CD4-positive, alpha-beta T cell (primary cell): ENCODE data around the gene AP4E1. TPM values are rescaled to one million over a fixed set of nuclear protein-coding genes. Genes with fewer than 3 reads are reported as not detected.

Experiments used
- ATAC-seq: fragments of 200-7000 bp; cut with Tn5 transposase; one replicate; pipeline ENCODE4 v1.10.0; 2022; ENCODE audit warnings: mild to moderate bottlenecking; ENCODE audit not compliant: poor library complexity
- CTCF ChIA-PET: fragments of 350-600 bp; sonication (Branson Sonifier 250); formaldehyde crosslinking; loops from one replicate; lab custom pipeline; 2021; ENCODE audit warnings: antibody characterized with exemption, inconsistent platforms; lab: Charles Lee
- POLR2A ChIA-PET: fragments of 350-600 bp; sonication (Branson Sonifier 250); formaldehyde crosslinking; loops from one replicate; lab custom pipeline; 2021; ENCODE audit warnings: antibody characterized with exemption, inconsistent platforms; lab: Charles Lee
- DNase-seq, 14 experiments: peaks; one replicate each; pipeline ENCODE4 v3.0.0-alpha.2; 2013 to 2020; ENCODE audit warnings: mixed read lengths in 2 of 14
- H3K27ac ChIP-seq, 2 donors: one replicate each; pipeline versions ENCODE4 v1.5.1 to v1.7.0; 2013; ENCODE audit warnings: low read length in 2 of 2, low read depth in 1 of 2, mild to moderate bottlenecking in 1 of 2
- H3K27me3 ChIP-seq, 2 experiments: 1 replicate in 1 of 2; 2 replicates in 1 of 2; pipeline versions ENCODE4 v1.6.1 to v1.7.0; 2013; ENCODE audit warnings: low read length in 2 of 2, control low read depth in 1 of 2, mild to moderate bottlenecking in 1 of 2, moderate library complexity in 1 of 2; ENCODE audit not compliant: insufficient read depth in 2 of 2, control insufficient read depth in 1 of 2
- H3K36me3 ChIP-seq: one replicate; pipeline ENCODE4 v1.6.1; 2013; ENCODE audit warnings: low read length, control low read depth; ENCODE audit not compliant: insufficient read depth
- H3K4me1 ChIP-seq: one replicate; pipeline ENCODE4 v1.6.1; 2013; ENCODE audit warnings: low read length, control low read depth; ENCODE audit not compliant: insufficient read depth
- H3K4me3 ChIP-seq: one replicate; pipeline ENCODE4 v1.5.1; 2013; ENCODE audit warnings: mild to moderate bottlenecking, low read length, moderate library complexity
- H3K9me3 ChIP-seq, 2 experiments: 1 replicate in 1 of 2; 2 replicates in 1 of 2; pipeline versions ENCODE4 v1.6.1 to v1.7.0; 2013; ENCODE audit warnings: low read length in 2 of 2, mild to moderate bottlenecking in 2 of 2, control low read depth in 1 of 2, moderate library complexity in 1 of 2; ENCODE audit not compliant: control insufficient read depth in 1 of 2, insufficient read depth in 1 of 2
- H3K27ac Mint-ChIP-seq: one replicate; pipeline ENCODE4 v1.8.0; 2020; ENCODE audit warnings: mixed read lengths
- H3K27me3 Mint-ChIP-seq: one replicate; pipeline ENCODE4 v1.8.0; 2021; ENCODE audit warnings: mixed read lengths
- H3K36me3 Mint-ChIP-seq: one replicate; pipeline ENCODE4 v1.8.0; 2021; ENCODE audit warnings: low read depth, mixed read lengths
- H3K4me1 Mint-ChIP-seq: one replicate; pipeline ENCODE4 v1.8.0; 2021; ENCODE audit warnings: low read depth, mixed read lengths
- H3K4me3 Mint-ChIP-seq: one replicate; pipeline ENCODE4 v1.8.0; 2020; ENCODE audit warnings: mild to moderate bottlenecking, mixed read lengths
- H3K9me3 Mint-ChIP-seq: one replicate; pipeline ENCODE4 v1.8.0; 2020; ENCODE audit warnings: mixed read lengths
- intact Hi-C, 2 experiments: fragments of 100-400 bp; cut with DNase I in 1 of 2; cut with micrococcal nuclease in 1 of 2; formaldehyde crosslinking; loops; one replicate each; pipeline versions ENCODE4 v1.15.1 to v1.9.0; 2023 to 2025; cut with DNase I, micrococcal nuclease
- total RNA-seq, 174 experiments: library from RNA in 2 of 174; stranded (reverse) in 2 of 174; gene quantifications; one replicate each; pipeline ENCODE4 v1.2.3 and lab custom pipeline; 2021 to 2026
- TF ChIP-seq, protein P1 (sequence below): fragments of 200-600 bp; IDR thresholded peaks from one replicate; pipeline ENCODE4 v1.8.0; 2022; ENCODE audit warnings: antibody characterized with exemption, mild to moderate bottlenecking

The AP4E1 gene
- total RNA-seq, 2 experiments from 2014 or later: 6.3 to 6.6 TPM

DNA sequence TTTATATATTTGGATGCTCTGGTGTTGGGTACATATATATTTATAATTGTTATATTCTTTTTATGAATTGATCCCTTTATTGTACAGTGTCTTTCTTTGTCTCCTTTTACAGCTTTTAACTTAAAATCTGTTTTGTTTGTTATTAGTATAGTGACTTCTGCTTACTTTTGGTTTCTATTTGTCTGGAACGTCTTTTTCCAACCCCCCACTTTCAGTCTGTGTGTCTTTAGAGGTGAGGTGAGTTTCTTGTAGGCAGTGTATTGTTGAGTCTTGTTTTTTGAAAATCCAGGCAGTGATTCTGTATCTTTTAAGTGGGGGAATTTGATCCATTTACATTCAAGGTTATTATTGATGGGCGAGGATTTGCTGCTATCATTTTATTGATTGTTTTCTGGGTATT is 62.0 kb downstream of the AP4E1 start:
- H3K4me1 ChIP-seq: no peaks in the 10 kb centered on the region
- Mint-ChIP-seq H3K4me1 (no peaks in the 10 kb centered on the region), H3K9me3 (peaks cover 27% of the 10 kb centered on the region), H3K4me3 (no peak overlapping the region), H3K36me3 (peaks cover 99% of the 10 kb centered on the region), H3K27ac (no peak overlapping the region), H3K27me3 (no peaks in the 10 kb centered on the region)
- H3K27me3 ChIP-seq: no peaks in the 10 kb centered on the region
- no peak overlapping the region for H3K27ac ChIP-seq
- TF ChIP-seq, protein P1, sequence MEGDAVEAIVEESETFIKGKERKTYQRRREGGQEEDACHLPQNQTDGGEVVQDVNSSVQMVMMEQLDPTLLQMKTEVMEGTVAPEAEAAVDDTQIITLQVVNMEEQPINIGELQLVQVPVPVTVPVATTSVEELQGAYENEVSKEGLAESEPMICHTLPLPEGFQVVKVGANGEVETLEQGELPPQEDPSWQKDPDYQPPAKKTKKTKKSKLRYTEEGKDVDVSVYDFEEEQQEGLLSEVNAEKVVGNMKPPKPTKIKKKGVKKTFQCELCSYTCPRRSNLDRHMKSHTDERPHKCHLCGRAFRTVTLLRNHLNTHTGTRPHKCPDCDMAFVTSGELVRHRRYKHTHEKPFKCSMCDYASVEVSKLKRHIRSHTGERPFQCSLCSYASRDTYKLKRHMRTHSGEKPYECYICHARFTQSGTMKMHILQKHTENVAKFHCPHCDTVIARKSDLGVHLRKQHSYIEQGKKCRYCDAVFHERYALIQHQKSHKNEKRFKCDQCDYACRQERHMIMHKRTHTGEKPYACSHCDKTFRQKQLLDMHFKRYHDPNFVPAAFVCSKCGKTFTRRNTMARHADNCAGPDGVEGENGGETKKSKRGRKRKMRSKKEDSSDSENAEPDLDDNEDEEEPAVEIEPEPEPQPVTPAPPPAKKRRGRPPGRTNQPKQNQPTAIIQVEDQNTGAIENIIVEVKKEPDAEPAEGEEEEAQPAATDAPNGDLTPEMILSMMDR: no peak
- no peak overlapping the region for H3K4me3 ChIP-seq
- ATAC-seq (no peak), DNase-seq (no peak)
- peaks cover 20 to 26% of the 10 kb centered on the region in 2 experiments for H3K9me3 ChIP-seq
- H3K36me3 ChIP-seq: peaks cover 44% of the 10 kb centered on the region
- POLR2A ChIA-PET: no interaction called here
- CTCF ChIA-PET: no interaction called here
- intact Hi-C loops: no loop called here

DNA sequence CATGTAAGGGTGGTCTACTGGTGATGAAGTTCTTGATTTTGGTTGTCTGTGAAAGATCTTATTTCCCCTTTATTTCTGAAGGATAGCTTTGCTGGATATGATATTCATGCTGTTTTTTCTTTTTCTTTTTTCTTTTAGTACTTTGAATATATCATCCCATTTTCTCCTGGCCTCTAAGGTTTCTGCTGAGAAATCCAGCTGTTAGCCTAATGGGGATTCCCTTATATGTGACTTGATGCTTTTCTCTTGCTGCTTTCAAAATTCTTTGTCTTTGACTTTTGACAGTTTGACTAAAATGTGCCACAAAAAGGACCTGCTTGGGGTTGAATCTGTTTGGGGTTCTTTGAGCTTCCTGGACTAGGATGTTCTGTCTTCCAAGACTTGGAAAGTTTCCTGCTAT is 62.6 kb downstream of the AP4E1 start:
- Mint-ChIP-seq H3K4me3 (no peak overlapping the region), H3K4me1 (no peaks in the 10 kb centered on the region), H3K9me3 (peaks cover 29% of the 10 kb centered on the region), H3K27me3 (no peaks in the 10 kb centered on the region), H3K27ac (no peak overlapping the region), H3K36me3 (peaks cover 99% of the 10 kb centered on the region)
- ChIA-PET POLR2A (no interaction called here), CTCF (no interaction called here)
- ATAC-seq (no peak), DNase-seq (no peak)
- Histone ChIP-seq H3K27ac (no peak overlapping the region), H3K4me1 (no peaks in the 10 kb centered on the region), H3K27me3 (no peaks in the 10 kb centered on the region), H3K36me3 (peaks cover 44% of the 10 kb centered on the region), H3K9me3 (peaks cover 17 to 26% of the 10 kb centered on the region in 2 experiments), H3K4me3 (no peak overlapping the region)
- TF ChIP-seq, protein P1: no peak
- intact Hi-C loops: no loop called here

DNA sequence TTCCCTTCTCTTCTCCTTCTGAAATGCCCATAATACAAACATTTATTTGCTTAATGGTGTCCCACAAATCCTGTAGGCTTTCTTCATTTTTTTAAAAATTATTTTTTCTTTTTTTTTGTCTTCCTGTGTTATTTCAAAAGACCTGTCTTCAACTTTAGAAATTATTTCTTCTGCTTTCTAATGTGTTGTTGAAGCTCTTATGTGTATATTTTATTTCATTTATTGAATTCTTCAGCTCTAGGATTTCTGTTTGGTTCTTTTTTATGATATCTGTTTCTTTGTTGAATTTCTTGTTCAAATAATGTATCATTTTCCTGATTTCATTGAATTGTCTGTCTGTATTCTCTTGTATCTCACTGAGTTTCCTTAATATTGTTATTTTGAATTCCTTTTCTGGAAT is 63.1 kb downstream of the AP4E1 start:
- ChIA-PET POLR2A (no interaction called here), CTCF (no interaction called here)
- Mint-ChIP-seq H3K4me1 (no peaks in the 10 kb centered on the region), H3K9me3 (peaks cover 29% of the 10 kb centered on the region), H3K36me3 (peaks cover 99% of the 10 kb centered on the region), H3K27me3 (no peaks in the 10 kb centered on the region), H3K4me3 (no peak overlapping the region), H3K27ac (no peak overlapping the region)
- TF ChIP-seq, protein P1: no peak
- Histone ChIP-seq H3K9me3 (peaks cover 15 to 26% of the 10 kb centered on the region in 2 experiments), H3K4me1 (no peaks in the 10 kb centered on the region), H3K27me3 (no peaks in the 10 kb centered on the region), H3K27ac (no peak overlapping the region), H3K36me3 (peaks cover 44% of the 10 kb centered on the region), H3K4me3 (no peak overlapping the region)
- intact Hi-C loops: no loop called here
- ATAC-seq (no peak), DNase-seq (no peak)
